Measurements from ENCODE around the gene WDPCP.

DNA sequence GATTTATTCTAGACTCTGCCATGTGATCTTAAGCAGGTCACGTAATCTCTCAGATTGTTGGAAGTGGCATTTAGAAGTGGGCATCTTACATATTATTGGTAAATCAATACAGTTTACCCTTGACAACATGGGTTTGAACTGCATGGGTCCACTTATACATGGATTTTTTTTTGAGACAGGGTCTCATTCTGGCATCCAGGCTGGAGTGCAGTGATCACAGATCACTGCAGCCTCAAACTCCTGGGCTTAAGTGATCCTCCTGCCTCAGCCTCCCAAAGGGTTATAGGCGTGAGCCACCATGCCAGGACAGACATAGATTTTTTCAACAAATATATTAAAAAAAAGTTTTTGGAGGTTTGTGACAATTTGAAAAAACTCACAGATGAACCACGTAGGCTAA lies 393.0 kb downstream of the WDPCP start:
- TF ChIP-seq ZFP3 (CRISPR knock-in tag; IDR thresholded peaks at IDR 0.05), result no peak
- no peak for TF ChIP-seq TCF4 (CRISPR knock-in tag; IDR thresholded peaks at IDR 0.05; ENCODE audit: borderline replicate concordance)
- TF ChIP-seq, protein P1, sequence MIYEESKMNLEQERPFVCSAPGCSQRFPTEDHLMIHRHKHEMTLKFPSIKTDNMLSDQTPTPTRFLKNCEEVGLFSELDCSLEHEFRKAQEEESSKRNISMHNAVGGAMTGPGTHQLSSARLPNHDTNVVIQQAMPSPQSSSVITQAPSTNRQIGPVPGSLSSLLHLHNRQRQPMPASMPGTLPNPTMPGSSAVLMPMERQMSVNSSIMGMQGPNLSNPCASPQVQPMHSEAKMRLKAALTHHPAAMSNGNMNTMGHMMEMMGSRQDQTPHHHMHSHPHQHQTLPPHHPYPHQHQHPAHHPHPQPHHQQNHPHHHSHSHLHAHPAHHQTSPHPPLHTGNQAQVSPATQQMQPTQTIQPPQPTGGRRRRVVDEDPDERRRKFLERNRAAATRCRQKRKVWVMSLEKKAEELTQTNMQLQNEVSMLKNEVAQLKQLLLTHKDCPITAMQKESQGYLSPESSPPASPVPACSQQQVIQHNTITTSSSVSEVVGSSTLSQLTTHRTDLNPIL (CRISPR knock-in tag; IDR thresholded peaks at IDR 0.05; ENCODE audit: low read depth), result no peak
- TF ChIP-seq ZFP30 (CRISPR knock-in tag; IDR thresholded peaks at IDR 0.05), result no peak
- no peak for TF ChIP-seq ISL1 (CRISPR knock-in tag; IDR thresholded peaks at IDR 0.05)
- TF ChIP-seq ARNTL (CRISPR knock-in tag; IDR thresholded peaks at IDR 0.05; ENCODE audit: borderline replicate concordance, low read depth), result no peak
- no peak for TF ChIP-seq TOX (CRISPR knock-in tag; IDR thresholded peaks at IDR 0.05; ENCODE audit: borderline replicate concordance)
- no peak for TF ChIP-seq ZNF8 (CRISPR knock-in tag; IDR thresholded peaks at IDR 0.05)
- TF ChIP-seq ESRRG (CRISPR knock-in tag; IDR thresholded peaks at IDR 0.05), result no peak
- no peak for TF ChIP-seq ZNF70 (CRISPR knock-in tag; IDR thresholded peaks at IDR 0.05)
- TF ChIP-seq PATZ1 (CRISPR knock-in tag; IDR thresholded peaks at IDR 0.05; ENCODE audit: borderline replicate concordance), result no peak
